OCI-LY1 (cell line): ENCODE data around the gene SLC4A2.

ENCODE experiments used
- CTCF ChIP-seq: fragments of 200-600 bp; sonication (generic), shearing (Covaris generic); IDR thresholded peaks from 2 replicates; pipeline ENCODE4 v1.5.1; 2017; ENCODE audit warnings: mild to moderate bottlenecking, antibody characterized with exemption, low read length, moderate library complexity, mixed read lengths
- EZH2 ChIP-seq: fragments of 200-600 bp; sonication (generic), shearing (Covaris generic); IDR thresholded peaks from 2 replicates; pipeline ENCODE4 v1.8.0; 2017; ENCODE audit warnings: borderline replicate concordance, mixed run types, mild to moderate bottlenecking, antibody characterized with exemption, low read length, moderate library complexity, mixed read lengths

- TF ChIP-seq EZH2: no peak
- TF ChIP-seq CTCF: no peak
Measured at GRCh38 chr7:151039850-151040548, 19.4 kb upstream of the SLC4A2 start.
